ENCODE results near the gene SREBF2.

DNA sequence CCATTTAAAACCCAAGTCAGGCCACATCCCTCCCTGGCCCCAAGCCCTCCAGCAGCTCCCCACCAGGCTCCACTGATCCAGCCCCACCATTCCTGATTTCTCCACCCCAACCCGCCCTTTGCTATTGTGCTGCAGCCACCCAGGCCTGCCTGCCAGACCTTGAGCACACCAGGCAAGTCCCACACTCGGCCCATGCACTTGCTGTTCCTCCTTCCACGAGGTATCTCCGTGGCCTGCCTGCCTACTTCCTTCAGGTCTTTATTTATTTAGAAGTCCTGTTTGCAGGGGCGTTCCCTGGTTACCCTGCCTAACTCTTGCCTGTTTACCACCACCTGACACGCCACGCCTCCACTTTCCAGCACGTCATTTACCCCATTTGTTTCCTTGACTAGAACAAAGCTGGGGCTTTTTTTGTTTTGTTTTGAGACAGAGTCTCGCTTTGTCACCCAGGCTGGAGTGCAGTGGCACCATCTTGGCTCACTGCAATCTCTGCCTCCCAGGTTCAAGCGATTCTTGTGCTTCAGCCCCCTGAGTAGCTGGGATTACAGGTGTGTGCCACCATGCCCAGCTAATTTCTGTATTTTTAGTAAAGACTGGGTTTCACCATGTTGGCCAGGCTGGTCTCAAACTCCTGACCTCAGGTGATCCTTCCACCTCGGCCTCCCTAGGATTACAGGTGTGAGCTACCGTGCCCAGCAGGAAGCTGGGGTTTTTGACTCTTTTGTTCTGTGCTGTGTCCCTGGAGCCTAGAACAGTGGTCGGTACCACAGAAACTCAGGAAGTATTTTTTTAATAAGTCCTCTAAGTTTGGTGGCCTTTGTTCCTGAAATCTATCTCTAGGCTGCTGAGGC lies 107.3 kb downstream of the SREBF2 start:
- TF ChIP-seq, protein P1, sequence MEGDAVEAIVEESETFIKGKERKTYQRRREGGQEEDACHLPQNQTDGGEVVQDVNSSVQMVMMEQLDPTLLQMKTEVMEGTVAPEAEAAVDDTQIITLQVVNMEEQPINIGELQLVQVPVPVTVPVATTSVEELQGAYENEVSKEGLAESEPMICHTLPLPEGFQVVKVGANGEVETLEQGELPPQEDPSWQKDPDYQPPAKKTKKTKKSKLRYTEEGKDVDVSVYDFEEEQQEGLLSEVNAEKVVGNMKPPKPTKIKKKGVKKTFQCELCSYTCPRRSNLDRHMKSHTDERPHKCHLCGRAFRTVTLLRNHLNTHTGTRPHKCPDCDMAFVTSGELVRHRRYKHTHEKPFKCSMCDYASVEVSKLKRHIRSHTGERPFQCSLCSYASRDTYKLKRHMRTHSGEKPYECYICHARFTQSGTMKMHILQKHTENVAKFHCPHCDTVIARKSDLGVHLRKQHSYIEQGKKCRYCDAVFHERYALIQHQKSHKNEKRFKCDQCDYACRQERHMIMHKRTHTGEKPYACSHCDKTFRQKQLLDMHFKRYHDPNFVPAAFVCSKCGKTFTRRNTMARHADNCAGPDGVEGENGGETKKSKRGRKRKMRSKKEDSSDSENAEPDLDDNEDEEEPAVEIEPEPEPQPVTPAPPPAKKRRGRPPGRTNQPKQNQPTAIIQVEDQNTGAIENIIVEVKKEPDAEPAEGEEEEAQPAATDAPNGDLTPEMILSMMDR (IDR thresholded peaks at IDR 0.05): no peak
- TF ChIP-seq POLR2A (IDR thresholded peaks at IDR 0.05): no peak
